ENCODE results near the gene LTO1.
"Not testable (repeated sequence)": the region's sequence is repeated elsewhere in the genome, so short reads cannot be mapped to it uniquely, and the experiment has no call there.

The LTO1 gene

DNA sequence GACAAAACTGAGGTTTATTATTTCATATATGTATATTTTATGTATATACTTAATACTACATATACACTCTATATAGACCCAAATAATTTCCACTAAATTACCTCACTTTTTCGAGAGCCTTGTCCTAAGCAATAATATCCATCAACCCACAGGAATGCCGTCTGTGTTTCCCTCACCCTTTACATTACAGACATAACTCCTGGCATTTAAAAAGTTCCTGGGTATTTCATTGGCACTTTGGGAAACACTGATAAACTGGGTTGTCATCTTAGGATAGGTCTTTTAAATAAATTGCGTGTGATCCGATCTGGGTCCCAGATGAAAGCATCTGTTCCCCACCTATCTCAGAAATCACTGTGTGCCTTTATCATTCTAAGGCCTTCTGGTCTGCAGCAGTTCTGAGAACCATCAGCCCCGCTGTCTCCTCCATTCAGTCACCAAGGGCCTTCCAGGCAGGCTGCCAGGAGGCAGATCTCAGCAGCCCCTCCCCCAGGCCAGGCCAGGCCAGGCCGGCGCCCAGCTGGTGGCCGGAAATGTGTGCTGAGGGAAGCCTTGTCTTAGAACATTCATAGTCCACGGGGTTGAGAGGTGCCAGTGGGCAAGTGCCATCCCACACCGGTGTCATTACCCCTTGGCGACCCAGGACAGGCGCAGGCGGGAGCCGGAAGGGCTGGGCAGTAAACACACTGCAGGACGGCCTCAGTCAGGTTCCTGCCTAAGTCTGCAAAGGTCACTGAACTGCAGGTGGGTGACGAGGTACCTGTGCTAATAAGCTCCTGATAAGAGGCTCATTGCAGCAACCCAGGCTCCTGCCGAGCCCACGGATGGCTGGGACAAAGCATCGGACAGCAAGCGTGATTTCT lies 25.4 kb upstream of the LTO1 start:
- DNase-seq = no peak

GRCh38 chr11:69699213-69699612 lies 24.1 kb upstream of the LTO1 start:
- no peak for DNase-seq

- no peak for DNase-seq
Measured at GRCh38 chr11:69698362-69698761, 23.2 kb upstream of the LTO1 start.

DNA sequence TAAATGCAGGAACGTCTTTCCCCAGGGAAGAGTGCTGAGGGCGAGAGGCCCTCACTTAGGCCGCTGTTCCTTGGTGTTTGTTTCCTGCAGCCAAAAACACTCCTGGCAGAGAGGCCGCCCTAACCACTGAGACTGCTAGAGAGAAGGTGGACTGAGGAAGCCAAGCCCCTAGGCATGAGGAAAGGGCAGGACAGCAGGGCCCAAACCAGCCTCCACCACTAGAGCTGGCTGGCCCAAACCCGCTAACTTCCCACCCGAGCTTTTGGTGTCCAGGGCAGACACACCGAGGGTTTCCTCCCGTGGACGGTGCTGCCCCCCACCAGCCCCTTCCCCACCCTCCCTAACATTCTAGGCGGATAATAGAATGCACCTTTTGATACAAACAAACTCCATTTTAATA lies 22.7 kb upstream of the LTO1 start:
- DNase-seq = no peak

DNA sequence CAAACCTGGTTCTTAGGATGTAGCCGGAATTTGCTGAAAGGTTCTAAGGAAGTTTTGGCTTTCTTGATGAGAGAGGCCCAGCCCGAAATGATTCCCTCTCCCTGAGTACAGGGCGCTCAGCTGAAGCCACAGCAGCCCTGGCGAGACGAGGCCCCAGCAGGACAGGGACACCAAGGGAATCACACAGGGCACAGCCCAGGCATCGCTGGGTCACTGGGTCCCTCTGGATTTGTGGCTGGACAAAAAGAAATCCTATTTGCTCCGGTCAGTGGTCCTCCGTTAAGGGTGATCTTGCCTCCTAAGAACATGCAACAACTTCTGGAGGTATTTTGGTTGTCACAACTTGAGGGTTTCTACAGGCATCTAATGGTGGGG lies 22.3 kb upstream of the LTO1 start:
- no peak for DNase-seq

- no peak for DNase-seq
Measured at GRCh38 chr11:69696749-69697468, 21.8 kb upstream of the LTO1 start.

- not testable (repeated sequence) for DNase-seq
Measured at GRCh38 chr11:69695995-69696394, 20.8 kb upstream of the LTO1 start.

GRCh38 chr11:69695581-69695980 lies 20.4 kb upstream of the LTO1 start:
- no peak for DNase-seq

GRCh38 chr11:69694781-69695180 lies 19.6 kb upstream of the LTO1 start:
- DNase-seq = no peak

DNA sequence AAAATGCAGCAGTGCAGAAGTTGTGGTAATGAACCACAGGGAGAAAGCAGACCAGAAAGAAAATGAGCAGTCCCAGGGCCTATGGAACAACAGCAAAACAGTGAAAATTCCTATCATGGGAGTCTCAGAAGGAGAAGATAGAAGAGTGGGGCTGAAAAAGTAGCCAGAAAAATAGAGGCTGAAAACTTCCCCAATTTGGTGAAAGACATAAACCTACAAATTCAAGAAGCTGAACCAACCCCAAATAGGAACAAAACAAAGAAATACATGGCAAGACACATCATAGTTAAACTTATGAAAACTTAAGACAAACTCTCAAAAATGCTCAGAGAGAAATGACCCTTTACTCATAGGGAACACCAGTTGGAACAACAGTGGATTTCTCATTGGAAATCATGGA lies 17.3 kb upstream of the LTO1 start:
- DNase-seq = no peak

DNA sequence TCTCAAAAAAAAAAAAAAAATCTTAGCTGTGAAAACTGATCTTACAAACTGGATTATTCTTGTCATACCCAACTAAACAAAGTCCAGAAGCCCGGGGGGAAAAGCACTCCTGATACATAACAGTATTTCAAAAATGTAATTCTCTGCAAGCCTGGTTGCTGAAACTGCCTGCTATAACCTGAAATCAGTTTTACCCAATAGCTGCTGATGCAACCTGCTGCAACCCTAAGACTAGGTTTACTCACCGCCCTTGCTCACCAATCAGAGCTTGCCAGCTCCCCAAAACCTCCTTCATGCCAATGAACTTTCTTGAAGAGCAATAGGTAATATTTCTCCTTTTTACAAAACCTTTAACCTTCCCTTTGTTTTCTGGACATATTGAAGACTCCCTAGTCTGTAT lies 16.3 kb upstream of the LTO1 start:
- peak; percentile 16 for DNase-seq

- DNase-seq = no peak
Measured at GRCh38 chr11:69689484-69690319, 14.5 kb upstream of the LTO1 start.

DNA sequence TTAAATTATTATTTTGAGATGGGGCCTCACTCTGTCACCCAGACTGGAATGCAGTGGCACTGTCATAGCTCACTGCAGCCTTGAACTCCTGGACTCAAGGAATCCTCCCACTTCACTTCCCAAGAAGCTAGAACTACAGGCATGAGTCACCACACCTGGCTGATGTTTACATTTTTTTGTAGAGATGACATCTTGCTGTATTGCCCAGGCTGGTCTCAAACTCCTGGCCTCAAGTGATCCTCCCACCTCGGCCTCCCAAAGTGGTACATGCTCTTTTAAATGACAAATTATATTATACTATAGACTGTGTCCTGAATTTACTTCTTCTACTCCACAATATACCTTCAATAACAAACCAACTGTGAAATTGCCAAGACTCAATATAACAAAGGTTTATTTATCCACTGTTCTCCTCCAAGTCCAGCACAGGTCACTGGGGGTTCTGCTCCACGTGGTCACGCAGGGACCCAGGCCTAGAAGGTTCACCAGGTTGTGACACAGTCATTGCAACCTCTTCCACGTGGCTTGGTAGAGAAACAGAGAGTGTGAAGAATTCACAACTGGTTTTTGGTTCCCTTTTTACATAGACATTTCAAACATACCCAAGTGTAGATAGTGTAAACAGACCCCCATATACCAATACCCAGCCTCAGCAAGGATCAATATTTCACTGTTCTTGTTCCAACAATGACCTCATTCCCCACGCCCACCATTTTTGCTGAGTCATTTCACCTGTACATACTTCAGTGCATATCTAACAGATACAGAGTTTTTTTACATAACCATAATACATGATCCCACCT lies 13.0 kb upstream of the LTO1 start:
- peak; percentile 25 for DNase-seq

GRCh38 chr11:69686856-69687255 lies 11.7 kb upstream of the LTO1 start:
- DNase-seq = no peak

DNA sequence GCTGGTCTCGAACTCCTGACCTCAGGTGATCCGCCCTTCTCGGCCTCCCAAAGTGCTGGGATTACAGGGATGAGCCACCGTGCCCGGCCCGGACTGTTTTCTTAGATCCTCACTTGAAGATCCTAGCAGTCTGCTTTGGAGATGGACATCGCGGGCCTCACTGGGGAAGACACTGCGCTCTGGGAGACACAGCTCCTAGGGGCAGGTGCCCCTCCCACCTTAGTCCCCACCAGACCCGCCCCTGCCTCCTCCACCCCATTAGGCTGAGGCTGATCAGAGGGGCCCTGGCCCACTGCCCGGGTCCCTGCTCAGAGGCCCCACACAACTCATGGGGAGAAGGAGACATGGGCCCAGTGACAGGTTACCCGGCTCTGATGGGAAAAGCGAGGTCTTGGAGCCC lies 11.3 kb upstream of the LTO1 start:
- no peak for DNase-seq

GRCh38 chr11:69685348-69685747 lies 10.2 kb upstream of the LTO1 start:
- no peak for DNase-seq

DNA sequence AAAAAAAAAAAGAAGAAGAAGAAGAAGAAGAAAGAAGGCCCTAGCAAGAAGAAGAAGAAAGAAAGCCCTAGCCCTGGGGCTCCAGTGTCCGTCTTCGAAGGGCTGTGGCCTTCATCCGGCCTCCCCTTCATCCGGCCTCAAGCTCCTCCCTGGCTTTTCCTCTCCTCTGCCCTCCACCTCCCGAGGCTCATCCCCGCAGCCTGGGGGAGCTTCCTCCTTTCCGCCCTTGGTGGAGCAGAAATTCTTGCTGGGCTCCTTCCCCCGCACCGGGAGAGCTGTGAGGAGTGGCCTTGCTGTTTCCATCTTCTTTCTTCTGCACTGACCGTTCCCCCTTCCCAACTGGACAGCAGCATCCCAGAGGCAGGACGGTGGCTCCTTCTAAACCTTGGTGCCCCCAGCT lies 9.5 kb upstream of the LTO1 start:
- DNase-seq = no peak

- no peak for DNase-seq
Measured at GRCh38 chr11:69683764-69684333, 8.7 kb upstream of the LTO1 start.

DNA sequence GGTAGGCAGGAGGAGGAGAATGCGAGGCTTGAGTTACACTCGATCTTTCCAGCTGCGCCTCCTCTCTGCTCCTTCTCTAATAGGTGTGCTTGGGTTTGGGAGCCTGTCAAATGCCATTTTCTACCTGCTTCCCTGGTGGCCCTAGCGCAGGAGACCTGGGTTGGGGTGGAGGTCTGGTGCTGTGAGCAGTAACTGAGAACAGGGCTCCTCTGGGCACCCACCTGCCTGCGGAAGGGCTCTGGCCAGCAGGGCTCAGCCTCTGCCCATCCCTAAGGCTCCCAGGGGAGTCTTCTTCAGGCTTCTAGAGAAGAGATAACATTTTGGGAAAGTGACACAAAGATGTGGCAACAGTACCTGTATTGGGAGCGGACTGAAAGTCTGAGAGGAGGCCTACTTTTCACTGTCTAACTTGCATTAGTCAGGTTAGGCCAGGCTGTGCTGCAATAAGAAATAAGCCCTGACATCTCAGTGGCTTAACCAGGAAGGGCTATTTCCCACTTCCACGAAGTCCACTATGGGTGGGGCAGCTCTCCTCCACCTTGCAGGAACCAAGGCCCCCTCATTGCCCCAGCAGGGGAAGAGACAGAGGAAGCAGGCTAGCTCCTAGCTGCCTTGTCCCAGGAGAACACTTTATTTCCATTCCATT lies 7.7 kb upstream of the LTO1 start:
- DNase-seq = no peak

DNA sequence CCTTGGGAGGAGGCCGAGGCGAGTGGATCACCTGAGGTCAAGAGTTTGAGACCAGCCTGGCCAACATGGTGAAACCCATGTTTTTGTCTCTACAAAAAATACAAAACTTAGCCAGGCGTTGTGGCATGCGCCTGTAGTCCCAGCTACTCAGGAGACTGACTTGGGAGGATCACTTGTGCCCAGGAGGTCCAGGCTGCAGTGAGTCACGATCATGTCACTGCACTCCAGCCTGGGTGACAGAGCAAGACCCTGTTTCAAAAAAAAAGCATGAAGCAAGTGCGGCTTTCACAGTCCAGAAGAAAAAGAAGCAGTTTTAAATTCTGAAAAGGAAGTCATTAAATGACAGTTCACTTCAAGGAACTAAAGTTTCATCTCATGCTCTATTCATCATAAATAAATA lies 7.1 kb upstream of the LTO1 start:
- DNase-seq = no peak

DNA sequence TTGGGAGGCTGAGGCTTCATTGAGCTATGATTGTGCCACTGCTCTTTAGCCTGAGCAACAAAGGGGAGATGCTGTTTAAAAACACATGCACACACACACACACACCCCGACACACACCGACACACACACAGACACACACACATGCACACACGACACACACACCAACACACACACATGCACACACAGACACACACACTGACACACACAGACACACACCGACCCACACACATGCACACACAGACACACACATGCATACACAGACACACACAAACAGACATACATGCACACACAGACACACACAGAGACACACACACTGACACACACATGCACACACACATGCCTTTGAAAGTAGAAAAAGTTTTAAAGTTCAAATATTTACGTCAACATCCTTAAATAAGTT lies 5.5 kb upstream of the LTO1 start:
- no peak for DNase-seq

DNA sequence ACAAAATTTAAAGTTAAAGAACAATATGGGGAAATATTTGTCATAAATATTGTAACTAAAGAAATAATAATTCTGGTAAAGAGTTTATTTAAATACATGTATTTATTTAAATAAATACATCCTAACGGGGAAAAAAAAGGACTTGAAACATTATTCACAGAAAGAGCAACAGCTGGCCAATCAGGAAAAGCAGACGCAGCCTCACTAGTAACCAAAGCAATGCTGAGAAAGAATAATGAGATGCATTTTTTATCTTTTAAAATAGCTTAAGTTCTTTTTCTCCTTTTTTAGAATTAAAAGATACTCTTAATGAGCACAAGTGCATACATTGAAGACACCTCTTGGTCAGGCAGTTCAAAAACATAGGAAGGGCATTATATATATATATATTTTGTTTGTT lies 2.6 kb upstream of the LTO1 start:
- DNase-seq = no peak
